ENCODE results near the gene RGL1.

GRCh38 chr1:183920651-183921050 lies 115.7 kb downstream of the RGL1 start:
- no peak for TF ChIP-seq CTCF (conservative IDR thresholded peaks at IDR 0.05 in 1 of 2, IDR thresholded peaks at IDR 0.05 in 1 of 2; ENCODE audit: low read depth in 1 of 2, low read length in 2 of 2)
- no peak for TF ChIP-seq EZH2 (IDR thresholded peaks at IDR 0.05; ENCODE audit: low read length, missing control alignments)
